Lower leg skin (tissue), 3 donors: ENCODE results near the gene GADL1.

Experiments used
- POLR2A ChIP-seq, 2 donors: fragments of 450-650 bp; IDR thresholded peaks; one replicate each; pipeline ENCODE4 v1.6.1; 2016 to 2017; ENCODE audit warnings: antibody characterized with exemption in 2 of 2, mild to moderate bottlenecking in 1 of 2, moderate library complexity in 1 of 2
- TF ChIP-seq, protein P1 (sequence below), 3 donors: fragments of 450-650 bp; IDR thresholded peaks; one replicate each; pipeline ENCODE4 v1.5.1; 2016; ENCODE audit warnings: antibody characterized with exemption in 3 of 3, mild to moderate bottlenecking in 3 of 3, moderate library complexity in 2 of 3

DNA sequence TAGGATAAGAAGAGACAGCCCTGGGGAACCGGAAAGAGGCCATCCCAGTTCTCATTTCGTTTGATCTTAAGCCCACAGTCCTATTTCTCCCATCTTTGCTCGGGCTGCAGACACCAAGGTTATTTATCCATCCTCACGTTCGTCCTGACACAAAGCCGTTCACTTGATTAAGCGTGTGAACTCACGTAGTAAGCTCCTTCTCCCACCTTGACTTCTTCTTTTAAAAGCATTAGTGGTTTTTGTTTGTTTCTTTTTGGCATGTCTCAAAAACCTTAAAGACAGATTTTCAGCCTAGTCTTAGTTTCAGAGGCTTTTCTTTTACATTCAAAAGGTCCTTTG is 217.1 kb downstream of the GADL1 start:
- TF ChIP-seq POLR2A (IDR thresholded peaks at IDR 0.05) = no peak
- TF ChIP-seq, protein P1, sequence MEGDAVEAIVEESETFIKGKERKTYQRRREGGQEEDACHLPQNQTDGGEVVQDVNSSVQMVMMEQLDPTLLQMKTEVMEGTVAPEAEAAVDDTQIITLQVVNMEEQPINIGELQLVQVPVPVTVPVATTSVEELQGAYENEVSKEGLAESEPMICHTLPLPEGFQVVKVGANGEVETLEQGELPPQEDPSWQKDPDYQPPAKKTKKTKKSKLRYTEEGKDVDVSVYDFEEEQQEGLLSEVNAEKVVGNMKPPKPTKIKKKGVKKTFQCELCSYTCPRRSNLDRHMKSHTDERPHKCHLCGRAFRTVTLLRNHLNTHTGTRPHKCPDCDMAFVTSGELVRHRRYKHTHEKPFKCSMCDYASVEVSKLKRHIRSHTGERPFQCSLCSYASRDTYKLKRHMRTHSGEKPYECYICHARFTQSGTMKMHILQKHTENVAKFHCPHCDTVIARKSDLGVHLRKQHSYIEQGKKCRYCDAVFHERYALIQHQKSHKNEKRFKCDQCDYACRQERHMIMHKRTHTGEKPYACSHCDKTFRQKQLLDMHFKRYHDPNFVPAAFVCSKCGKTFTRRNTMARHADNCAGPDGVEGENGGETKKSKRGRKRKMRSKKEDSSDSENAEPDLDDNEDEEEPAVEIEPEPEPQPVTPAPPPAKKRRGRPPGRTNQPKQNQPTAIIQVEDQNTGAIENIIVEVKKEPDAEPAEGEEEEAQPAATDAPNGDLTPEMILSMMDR (IDR thresholded peaks at IDR 0.05) = no peak
